Measurements from ENCODE around the gene TAF4B.
"Not testable (repeated sequence)": the region's sequence is repeated elsewhere in the genome, so short reads cannot be mapped to it uniquely, and the experiment has no call there.

The TAF4B gene

DNA sequence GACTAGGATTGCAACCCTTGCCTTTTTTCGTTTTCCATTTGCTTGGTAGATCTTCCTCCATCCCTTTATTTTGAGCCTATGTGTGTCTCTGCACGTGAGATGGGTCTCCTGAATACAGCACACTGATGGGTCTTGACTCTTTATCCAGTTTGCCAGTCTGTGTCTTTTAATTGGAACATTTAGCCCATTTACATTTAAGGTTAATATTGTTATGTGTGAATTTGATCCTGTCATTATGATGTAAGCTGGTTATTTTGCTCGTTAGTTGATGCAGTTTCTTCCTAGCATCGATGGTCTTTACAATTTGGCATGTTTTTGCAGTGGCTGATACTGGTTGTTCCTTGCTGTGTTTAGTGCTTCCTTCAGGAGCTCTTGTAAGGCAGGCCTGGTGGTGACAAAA, 16.1 kb downstream of the TAF4B start:
- DNase-seq, result not testable (repeated sequence)

DNA sequence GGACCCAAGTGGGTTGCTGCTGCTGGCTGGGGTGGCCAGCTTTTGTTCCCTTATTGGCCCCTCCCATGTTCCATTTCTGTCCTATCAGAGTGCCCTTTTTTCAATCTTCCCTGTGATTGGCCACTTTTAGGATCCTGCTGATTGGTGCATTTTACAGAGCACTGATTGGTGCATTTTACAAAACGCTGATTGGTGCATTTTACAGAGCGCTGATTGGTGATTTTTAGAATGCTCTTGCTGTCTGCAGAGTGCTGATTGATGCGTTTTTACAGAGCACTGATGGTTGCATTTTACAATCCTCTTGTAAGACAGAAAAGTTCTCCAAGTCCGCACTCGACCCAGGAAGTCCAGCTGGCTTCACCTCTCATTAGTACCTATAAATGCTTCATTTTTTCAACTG, 19.2 kb downstream of the TAF4B start:
- DNase-seq, result not testable (repeated sequence)

GRCh38 chr18:26252411-26252810, 26.2 kb downstream of the TAF4B start:
- no peak for DNase-seq

DNA sequence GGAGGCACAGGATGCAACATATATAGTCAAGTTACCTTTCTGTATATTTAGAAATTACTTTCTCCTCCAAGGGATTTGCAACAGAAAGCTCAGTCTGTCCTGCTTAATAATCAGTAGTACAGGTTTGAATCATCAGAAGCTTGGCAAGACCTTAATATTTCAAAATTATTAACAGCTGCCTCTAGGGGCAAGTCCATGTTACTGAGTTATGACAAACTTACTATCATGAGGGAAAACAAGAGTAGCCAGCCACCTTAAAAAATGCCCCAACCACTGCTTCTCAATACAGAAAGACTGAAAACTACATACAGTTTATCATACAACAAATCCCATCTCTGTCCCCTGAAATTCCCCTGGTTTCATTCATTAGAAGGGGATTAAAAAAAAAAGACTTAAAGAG, 28.6 kb downstream of the TAF4B start:
- not testable (repeated sequence) for DNase-seq

DNA sequence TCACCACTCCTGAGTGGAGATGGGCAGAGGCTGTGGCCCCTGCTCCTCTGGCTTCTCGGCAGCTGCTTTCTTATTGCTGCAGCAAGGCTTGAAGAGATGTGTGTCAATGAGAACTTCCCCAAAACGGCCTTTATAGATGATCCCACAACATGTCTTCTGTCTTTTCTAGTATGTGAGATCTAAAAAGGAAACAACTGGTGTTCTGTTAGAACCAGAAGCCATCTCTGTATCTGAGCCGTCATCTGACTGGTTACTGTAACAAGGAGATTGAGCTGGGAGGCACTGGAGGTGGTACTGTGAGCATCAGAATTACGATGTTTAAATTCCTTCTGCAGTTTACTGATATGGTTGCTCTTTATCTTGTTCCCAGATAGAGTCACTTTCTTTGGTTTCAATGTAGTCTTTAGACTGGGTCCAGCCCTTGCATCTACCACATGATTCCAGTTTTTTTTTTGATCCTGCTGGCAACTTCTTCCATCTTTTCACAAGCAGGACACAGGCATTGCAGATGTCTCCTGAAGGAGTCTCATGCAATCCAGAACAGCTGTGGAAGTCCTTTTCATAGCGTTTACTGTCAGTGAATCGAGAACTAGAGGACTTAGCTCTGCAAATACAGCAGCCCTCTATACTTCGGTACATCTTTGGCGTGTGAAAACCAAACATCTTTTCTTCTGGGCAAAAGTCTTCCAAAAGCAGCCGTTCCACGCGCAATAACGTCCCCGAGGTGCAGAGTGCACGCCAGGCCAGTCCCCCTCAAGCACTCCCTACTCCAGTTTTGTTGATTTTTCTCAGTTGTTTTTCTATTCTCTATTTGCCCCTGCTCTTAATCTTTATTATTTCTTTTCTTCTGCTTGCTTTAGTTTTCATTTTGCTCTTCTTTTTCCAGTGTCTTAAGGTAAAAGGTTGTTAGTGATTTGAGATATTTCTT, 29.7 kb downstream of the TAF4B start:
- DNase-seq, result no peak

DNA sequence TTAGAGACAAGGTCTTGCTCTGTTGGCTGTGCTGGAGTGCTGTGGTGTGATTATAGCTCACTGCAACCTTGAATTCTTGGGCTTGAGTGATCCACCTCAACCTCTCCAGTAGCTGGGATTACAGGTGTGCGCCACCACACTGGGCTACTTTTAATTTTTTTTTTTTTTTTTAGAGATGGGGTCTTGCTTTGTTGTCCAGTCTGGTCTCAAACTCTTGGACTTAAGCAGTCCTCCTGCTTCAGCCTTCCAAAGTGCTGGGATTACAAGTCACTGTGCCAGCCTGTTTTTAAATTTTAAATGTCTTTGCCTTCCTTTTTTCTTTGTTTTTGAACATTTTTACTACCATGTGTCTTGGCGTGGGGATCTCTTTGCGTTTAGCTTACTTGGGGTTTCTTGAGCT, 32.5 kb downstream of the TAF4B start:
- no peak for DNase-seq

DNA sequence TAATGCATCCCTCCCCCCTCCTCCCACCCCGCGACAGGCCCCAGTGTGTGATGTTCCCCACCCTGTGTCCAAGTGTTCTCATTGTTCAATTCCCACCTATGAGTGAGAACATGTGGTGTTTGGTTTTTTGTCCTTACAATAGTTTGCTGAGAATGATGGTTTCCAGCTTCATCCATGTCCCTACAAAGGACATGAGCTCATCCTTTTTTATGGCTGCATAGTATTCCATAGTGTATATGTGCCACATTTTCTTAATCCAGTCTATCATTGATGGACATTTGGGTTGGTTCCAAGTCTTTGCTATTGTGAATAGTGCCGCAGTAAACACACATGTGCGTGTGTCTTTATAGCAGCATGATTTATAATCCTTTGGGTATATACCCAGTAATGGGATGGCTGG, 33.2 kb downstream of the TAF4B start:
- DNase-seq, result not testable (repeated sequence)

DNA sequence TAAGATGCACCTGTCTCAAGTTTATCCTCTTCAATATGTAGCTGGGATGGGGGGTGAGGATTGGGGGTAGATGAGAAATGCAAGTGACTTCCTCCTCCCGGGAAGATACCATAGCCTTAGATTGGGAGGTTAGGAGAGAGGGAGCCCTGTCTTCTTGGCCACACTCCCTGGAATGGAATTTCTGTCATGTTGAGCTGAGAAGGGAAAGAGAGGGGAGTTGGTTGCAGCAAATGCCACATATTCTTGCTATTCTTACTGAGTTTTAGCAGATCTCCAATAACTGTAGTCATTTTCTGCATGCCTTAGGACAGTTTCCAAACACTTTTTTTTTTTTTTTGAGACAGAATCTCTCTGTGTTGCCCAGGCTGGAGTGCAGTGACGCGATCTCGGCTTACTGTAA, 35.9 kb downstream of the TAF4B start:
- no peak for DNase-seq

DNA sequence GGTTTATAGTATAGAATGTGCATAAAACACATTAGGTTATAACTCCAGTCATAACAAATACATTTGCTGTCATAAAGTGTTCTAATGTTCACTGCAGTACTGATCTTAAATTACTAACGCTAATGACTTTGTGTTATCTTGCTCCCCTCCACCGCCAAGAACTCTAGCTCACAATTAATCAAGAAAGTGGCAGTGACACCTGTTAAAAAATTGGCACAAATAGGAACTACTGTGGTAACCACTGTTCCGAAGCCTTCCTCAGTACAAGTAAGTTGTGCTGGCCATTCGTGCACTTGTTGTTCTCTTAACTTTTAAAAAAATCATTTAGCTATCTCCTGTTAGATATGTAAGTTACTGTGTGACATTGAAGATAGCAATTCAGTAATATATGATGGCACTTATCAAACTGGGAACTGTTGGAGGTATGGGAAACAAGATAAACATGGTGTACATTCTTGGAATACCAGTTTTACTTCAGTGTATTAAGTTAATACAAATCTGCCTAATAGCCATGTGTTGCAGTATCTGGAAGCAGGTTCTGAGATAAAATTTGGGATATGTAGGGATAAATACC, 41.2 kb downstream of the TAF4B start:
- DNase-seq, result no peak

- DNase-seq, result no peak
These were observed 42.2 kb downstream of the TAF4B start for GRCh38 chr18:26268454-26268853.

- DNase-seq, result no peak
These were observed 45.8 kb downstream of the TAF4B start for GRCh38 chr18:26271917-26272549.

- no peak for DNase-seq
These were observed 51.1 kb downstream of the TAF4B start for GRCh38 chr18:26277374-26277773.

- DNase-seq, result no peak
These were observed 53.2 kb downstream of the TAF4B start for GRCh38 chr18:26279428-26279827.

DNA sequence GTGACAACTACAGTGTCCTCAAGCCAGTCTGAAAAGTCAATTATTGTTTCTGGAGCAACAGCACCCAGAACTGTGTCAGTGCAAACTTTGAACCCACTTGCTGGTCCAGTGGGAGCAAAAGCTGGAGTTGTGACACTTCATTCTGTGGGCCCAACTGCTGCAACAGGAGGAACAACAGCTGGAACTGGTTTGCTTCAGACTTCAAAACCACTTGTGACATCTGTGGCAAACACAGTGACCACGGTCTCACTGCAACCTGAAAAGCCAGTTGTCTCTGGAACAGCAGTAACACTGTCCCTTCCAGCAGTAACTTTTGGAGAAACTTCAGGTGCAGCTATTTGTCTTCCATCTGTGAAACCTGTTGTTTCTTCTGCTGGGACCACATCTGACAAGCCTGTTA, 59.8 kb downstream of the TAF4B start:
- DNase-seq, result no peak

- DNase-seq, result no peak
These were observed 61.4 kb downstream of the TAF4B start for GRCh38 chr18:26287644-26288043.

- DNase-seq, result no peak
These were observed 64.1 kb downstream of the TAF4B start for GRCh38 chr18:26290385-26290784.

- DNase-seq, result no peak
These were observed 67.7 kb downstream of the TAF4B start for GRCh38 chr18:26293982-26294381.

DNA sequence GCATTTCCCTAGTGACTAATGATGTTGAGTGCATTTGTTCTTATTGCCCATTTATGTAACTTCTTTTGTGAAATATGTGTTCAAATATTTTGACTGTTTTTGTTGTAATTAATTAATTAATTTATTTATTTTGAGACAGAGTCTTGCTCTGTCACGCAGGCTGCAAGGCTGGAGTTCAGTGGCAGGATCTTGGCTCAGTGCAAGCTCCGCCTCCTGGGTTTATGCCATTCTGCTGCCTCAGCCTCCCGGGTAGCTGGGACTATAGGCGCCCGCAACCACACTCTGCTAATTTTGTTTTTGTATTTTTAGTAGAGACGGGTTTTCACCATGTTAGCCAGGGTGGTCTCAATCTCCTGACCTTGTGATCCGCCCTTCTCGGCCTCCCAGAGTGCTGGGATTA, 71.9 kb downstream of the TAF4B start:
- no peak for DNase-seq

DNA sequence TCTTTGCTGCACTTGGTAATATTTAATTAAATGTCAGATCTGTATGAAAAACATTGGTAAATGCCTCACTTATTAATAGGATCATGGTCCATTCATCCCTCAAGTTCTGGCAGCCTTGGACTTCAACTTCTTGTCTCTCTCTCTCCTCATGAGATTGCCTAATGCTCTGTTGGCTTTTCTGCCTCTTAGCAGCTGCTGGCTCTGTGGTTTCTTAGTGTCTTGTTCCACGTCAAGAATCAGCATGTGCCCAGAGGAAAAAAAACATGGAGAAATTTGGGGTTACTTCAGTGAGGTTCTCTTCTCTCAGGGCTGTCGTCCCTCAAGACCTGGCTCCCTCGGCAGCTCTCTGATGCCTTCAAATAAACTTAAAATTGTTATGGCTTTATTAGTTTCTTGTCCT, 75.4 kb downstream of the TAF4B start:
- no peak for DNase-seq

- not testable (repeated sequence) for DNase-seq
These were observed 77.0 kb downstream of the TAF4B start for GRCh38 chr18:26303222-26303621.

- no peak for DNase-seq
These were observed 78.3 kb downstream of the TAF4B start for GRCh38 chr18:26304511-26304910.

DNA sequence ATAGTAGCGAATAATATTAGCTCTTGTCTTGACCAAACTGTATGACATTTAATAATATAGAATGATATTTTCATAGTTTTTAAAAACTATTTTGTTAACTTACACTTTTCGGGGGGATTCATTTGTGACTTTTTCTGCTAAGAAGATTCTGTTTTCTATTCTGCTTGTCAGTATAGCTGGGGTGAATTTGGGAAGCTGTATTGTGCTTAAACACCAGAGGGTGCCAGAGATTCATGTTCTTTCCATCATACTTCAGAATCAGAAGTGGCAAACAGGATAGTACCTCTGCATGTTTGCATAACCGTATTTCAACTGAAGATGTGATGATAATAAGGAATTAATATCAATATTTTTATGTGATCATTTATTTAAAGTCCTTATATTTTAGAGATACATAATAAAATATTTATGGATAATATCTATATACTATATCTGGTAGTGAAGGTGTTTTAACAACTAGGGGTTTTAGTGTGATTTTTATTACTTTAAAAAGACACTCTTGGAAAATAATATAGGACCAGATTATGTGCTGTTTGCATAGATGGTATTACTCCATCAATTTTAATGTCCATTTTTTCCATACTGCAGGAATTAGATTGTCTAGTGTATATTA, 81.0 kb downstream of the TAF4B start:
- peak; percentile 46 for DNase-seq

- no peak for DNase-seq
These were observed 83.0 kb downstream of the TAF4B start for GRCh38 chr18:26309281-26309680.

DNA sequence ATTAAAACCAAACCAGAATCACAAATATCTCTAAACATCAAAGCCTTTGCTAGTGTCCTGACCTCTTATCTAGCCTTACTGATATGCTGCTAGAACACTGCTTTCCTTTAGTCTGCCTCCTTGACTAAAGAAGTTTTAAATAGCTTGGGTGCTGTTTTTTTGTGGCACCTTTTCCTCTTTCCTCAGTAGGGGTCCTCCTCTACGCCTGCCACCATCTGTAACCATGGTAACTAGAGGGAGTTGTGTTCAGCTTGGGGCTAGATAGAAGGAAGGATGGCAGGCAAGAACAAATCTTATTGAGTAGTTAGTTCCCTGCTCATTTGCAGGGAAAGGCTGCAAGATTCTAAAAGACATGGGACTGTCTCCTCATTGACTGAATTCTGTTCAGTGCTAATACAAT, 86.0 kb downstream of the TAF4B start:
- DNase-seq, result no peak
